Ishikawa (cell line): ENCODE results near the gene SLC25A38.

ENCODE experiments used
- CEBPB ChIP-seq: IDR thresholded peaks from 2 replicates; pipeline ENCODE4 v1.6.1; 2012
- CREB1 ChIP-seq: IDR thresholded peaks from 2 replicates; pipeline ENCODE4 v1.6.1; 2012; ENCODE audit warnings: low read depth
- EGR1 ChIP-seq: IDR thresholded peaks from 2 replicates; pipeline ENCODE4 v1.6.1; 2012
- EP300 ChIP-seq: IDR thresholded peaks from 2 replicates; pipeline ENCODE4 v1.6.1; 2012; ENCODE audit warnings: borderline replicate concordance
- FOXM1 ChIP-seq: IDR thresholded peaks from 2 replicates; pipeline ENCODE4 v1.6.1; 2012; ENCODE audit warnings: low read depth, borderline replicate concordance
- NFIC ChIP-seq: IDR thresholded peaks from 2 replicates; pipeline ENCODE4 v1.6.1; 2012
- RAD21 ChIP-seq: IDR thresholded peaks from 2 replicates; pipeline ENCODE4 v1.6.1; 2012; ENCODE audit warnings: low read depth
- TAF1 ChIP-seq: IDR thresholded peaks from 2 replicates; pipeline ENCODE4 v1.6.1; 2012; ENCODE audit warnings: low read depth, mild to moderate bottlenecking
- TCF12 ChIP-seq: IDR thresholded peaks from 2 replicates; pipeline ENCODE4 v1.6.1; 2012; ENCODE audit warnings: low read depth
- TEAD4 ChIP-seq: IDR thresholded peaks from 2 replicates; pipeline ENCODE4 v1.6.1; 2012
- YY1 ChIP-seq: IDR thresholded peaks from 2 replicates; pipeline ENCODE4 v1.6.1; 2012; ENCODE audit warnings: low read depth
- ZBTB7A ChIP-seq: IDR thresholded peaks from 2 replicates; pipeline ENCODE4 v1.6.1; 2012; ENCODE audit warnings: low read depth
- TF ChIP-seq, protein P1 (sequence below): IDR thresholded peaks from 2 replicates; pipeline ENCODE4 v1.6.1; 2012
- TF ChIP-seq, protein P2 (sequence below): IDR thresholded peaks from 2 replicates; pipeline ENCODE4 v1.6.1; 2012; ENCODE audit warnings: low read depth, mild to moderate bottlenecking
- TF ChIP-seq, protein P3 (sequence below): IDR thresholded peaks from 2 replicates; pipeline ENCODE4 v1.6.1; 2012

The SLC25A38 gene

DNA sequence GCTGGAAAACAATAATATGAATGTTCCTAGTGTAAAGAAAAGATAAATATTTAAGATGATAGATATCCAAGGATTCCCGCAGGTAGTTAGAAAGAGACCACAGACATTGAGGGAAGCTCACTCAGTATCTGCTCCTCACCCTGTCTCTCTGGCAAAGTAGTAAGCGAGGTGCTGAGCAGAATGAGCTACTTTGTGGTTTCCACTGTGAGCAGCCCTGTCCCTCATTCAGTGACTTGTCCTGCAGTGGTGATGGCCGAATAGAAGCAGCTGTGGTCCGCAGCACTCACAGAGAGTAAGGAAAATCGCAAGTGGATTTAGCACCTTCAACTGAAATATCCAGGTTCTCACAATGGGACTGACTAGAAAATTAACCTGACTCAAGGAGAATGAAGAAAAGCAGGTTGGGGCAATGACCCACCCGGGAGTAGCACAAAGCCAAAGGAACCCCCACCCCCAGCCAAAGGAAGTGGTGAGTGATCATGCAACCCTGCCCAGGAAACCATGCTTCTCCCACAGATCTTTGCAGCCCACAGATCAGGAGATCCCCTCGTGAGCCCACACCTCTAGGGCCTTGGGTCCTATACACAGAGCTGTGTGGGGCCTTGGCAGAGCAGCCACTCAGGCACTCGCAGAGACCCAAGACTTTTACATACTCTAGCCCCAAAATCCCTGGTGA, 21.8 kb upstream of the SLC25A38 start:
- TF ChIP-seq EP300: no peak
- no peak for TF ChIP-seq TCF12
- no peak for TF ChIP-seq TAF1

DNA sequence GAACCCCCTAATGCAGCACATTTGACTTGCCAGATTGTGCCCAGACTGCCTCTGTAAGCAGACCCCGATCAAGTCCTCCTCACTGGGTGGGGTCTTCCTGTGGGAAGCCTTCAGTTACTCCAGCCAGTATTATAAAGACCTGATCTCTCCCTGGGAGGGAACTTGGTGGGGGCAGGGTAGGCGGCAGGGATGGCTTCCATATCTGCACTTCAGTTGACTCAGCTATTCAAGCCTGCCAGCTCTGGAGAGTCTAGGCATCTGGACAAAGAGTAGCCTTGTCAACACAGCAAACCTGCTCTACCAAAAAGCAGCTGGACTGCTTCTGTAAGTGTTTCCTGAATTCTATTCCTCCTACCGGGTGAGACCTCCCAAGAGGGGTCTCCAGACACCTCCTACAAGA, 21.0 kb upstream of the SLC25A38 start:
- TF ChIP-seq TEAD4 (no peak), ZBTB7A (no peak), FOXM1 (no peak), CEBPB (no peak), YY1 (no peak), TCF12 (no peak), RAD21 (no peak), NFIC (no peak)
- TF ChIP-seq, protein P1, sequence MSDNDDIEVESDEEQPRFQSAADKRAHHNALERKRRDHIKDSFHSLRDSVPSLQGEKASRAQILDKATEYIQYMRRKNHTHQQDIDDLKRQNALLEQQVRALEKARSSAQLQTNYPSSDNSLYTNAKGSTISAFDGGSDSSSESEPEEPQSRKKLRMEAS: no peak
- TF ChIP-seq, protein P2, sequence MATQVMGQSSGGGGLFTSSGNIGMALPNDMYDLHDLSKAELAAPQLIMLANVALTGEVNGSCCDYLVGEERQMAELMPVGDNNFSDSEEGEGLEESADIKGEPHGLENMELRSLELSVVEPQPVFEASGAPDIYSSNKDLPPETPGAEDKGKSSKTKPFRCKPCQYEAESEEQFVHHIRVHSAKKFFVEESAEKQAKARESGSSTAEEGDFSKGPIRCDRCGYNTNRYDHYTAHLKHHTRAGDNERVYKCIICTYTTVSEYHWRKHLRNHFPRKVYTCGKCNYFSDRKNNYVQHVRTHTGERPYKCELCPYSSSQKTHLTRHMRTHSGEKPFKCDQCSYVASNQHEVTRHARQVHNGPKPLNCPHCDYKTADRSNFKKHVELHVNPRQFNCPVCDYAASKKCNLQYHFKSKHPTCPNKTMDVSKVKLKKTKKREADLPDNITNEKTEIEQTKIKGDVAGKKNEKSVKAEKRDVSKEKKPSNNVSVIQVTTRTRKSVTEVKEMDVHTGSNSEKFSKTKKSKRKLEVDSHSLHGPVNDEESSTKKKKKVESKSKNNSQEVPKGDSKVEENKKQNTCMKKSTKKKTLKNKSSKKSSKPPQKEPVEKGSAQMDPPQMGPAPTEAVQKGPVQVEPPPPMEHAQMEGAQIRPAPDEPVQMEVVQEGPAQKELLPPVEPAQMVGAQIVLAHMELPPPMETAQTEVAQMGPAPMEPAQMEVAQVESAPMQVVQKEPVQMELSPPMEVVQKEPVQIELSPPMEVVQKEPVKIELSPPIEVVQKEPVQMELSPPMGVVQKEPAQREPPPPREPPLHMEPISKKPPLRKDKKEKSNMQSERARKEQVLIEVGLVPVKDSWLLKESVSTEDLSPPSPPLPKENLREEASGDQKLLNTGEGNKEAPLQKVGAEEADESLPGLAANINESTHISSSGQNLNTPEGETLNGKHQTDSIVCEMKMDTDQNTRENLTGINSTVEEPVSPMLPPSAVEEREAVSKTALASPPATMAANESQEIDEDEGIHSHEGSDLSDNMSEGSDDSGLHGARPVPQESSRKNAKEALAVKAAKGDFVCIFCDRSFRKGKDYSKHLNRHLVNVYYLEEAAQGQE: no peak

DNA sequence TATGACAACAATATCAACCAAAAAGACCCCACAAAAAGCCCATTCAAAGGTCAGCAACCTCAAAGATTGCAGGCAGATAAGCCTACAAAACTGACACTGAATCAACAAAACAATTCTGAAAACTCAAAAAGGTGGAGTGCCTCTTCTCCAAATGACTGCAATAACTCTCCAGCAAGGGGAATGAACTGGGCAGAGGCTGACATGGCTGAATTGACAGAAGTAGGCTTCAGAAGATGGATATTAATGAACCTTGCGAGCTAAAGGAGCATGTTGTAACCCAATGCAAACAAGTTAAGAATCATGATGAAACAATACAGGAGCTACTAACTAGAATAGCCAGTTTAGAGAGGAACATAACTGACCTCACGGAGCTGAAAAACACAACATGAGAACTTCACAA, 20.4 kb upstream of the SLC25A38 start:
- TF ChIP-seq FOXM1 (no peak), TCF12 (no peak), ZBTB7A (no peak), YY1 (no peak), TEAD4 (no peak), EGR1 (no peak), TAF1 (no peak), NFIC (no peak), CREB1 (no peak), RAD21 (no peak), EP300 (no peak)
- TF ChIP-seq, protein P1: no peak
- TF ChIP-seq, protein P3, sequence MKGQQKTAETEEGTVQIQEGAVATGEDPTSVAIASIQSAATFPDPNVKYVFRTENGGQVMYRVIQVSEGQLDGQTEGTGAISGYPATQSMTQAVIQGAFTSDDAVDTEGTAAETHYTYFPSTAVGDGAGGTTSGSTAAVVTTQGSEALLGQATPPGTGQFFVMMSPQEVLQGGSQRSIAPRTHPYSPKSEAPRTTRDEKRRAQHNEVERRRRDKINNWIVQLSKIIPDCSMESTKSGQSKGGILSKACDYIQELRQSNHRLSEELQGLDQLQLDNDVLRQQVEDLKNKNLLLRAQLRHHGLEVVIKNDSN: no peak
- TF ChIP-seq, protein P2: no peak

DNA sequence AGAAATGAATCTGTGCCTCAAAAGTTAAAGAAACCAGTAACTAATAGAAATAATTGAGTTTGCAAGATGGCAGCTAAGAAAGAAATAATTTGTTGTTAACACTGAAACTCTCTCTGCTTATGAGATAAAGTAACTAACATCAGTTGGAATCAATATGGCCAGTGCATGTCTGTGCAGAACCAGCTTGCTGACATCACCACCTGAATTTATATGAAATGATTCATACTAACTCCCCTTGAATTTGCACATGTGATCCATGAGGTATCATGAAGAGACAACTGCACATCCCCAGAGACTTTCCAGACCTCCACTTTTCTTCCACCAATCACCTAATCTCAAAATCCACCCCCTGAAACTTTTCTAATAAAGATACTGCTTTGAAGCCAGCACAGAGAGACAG, 10.3 kb upstream of the SLC25A38 start:
- TF ChIP-seq ZBTB7A (no peak), TEAD4 (no peak), CEBPB (no peak), EGR1 (no peak), TAF1 (no peak), RAD21 (no peak)

DNA sequence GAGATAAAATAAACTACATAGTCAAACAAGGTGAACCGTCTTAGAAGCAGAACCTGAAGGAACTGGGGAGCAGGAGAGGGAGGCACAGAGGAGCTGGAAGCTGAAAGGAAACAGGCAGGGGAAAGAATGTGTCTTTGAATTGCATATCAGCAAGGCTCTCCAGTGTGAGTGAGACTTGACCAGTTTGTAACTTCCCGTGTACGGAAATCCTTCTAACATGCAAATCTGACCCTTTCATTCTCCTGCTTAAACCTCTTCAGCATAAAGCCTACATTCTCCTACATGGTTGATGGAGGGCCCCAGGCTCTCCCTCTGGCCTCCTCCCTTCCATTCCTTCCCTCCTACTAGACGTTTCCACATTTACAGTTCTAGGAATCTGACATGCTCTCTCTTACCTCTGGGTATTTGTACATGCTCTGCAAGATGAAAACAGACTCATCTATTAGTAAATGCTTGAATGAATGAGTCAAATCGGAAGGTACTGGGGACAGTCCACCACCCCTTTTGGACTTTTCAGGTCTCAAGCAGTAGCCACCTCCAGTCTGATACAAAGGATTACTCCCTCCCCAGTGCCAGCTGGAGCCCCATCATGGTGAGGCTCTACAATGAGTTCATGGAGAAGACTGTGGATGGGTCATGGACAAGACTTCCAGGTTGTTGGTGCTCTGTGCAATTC, 6.1 kb upstream of the SLC25A38 start:
- TF ChIP-seq, protein P2: no peak
